HG02943 (cell line): ENCODE data around the gene ADA.

Experiments used
- ATAC-seq: cut with Tn5 transposase; IDR thresholded peaks from one replicate; pipeline ENCODE4 v1.9.1; 2021; ENCODE audit warnings: mild to moderate bottlenecking, low read depth, moderate library complexity; ENCODE audit not compliant: unreplicated experiment

ADA gene

GRCh38 chr20:44627364-44628010 lies 24.0 kb downstream of the ADA start:
- ATAC-seq: no peak

- no peak for ATAC-seq
Measured at GRCh38 chr20:44626278-44626677, 25.2 kb downstream of the ADA start.

- ATAC-seq: no peak
Measured at GRCh38 chr20:44625361-44625760, 26.1 kb downstream of the ADA start.

- no peak for ATAC-seq
Measured at GRCh38 chr20:44624743-44625271, 26.7 kb downstream of the ADA start.

GRCh38 chr20:44624152-44624551 lies 27.3 kb downstream of the ADA start:
- ATAC-seq: no peak

GRCh38 chr20:44622501-44623270 lies 28.8 kb downstream of the ADA start:
- no peak for ATAC-seq

GRCh38 chr20:44621939-44622338 lies 29.6 kb downstream of the ADA start:
- no peak for ATAC-seq

GRCh38 chr20:44621325-44621724 lies 30.2 kb downstream of the ADA start:
- no peak for ATAC-seq

- ATAC-seq: no peak
Measured at GRCh38 chr20:44620030-44620429, 31.5 kb downstream of the ADA start.

GRCh38 chr20:44619294-44619693 lies 32.2 kb downstream of the ADA start:
- ATAC-seq: no peak

GRCh38 chr20:44618318-44618731 lies 33.2 kb downstream of the ADA start:
- no peak for ATAC-seq

GRCh38 chr20:44616604-44616964 lies 34.9 kb downstream of the ADA start:
- no peak for ATAC-seq

GRCh38 chr20:44615876-44616603 lies 35.5 kb downstream of the ADA start:
- no peak for ATAC-seq

GRCh38 chr20:44615169-44615791 lies 36.2 kb downstream of the ADA start:
- no peak for ATAC-seq

- no peak for ATAC-seq
Measured at GRCh38 chr20:44614525-44614924, 37.0 kb downstream of the ADA start.

GRCh38 chr20:44613575-44613974 lies 37.9 kb downstream of the ADA start:
- no peak for ATAC-seq

- no peak for ATAC-seq
Measured at GRCh38 chr20:44610313-44610962, 41.1 kb downstream of the ADA start.

GRCh38 chr20:44609516-44610312 lies 41.8 kb downstream of the ADA start:
- ATAC-seq: no peak

- ATAC-seq: no peak
Measured at GRCh38 chr20:44609006-44609515, 42.4 kb downstream of the ADA start.
